ENCODE data around the gene ZNF217. TPM values are rescaled to one million over a fixed set of nuclear protein-coding genes. Genes with fewer than 3 reads are reported as not detected.

Gene ZNF217
- total and polyA plus RNA-seq, 2 donors (not counting 1 experiment from before 2014, with no cell fraction given), result 15.5 to 92.6 TPM

DNA sequence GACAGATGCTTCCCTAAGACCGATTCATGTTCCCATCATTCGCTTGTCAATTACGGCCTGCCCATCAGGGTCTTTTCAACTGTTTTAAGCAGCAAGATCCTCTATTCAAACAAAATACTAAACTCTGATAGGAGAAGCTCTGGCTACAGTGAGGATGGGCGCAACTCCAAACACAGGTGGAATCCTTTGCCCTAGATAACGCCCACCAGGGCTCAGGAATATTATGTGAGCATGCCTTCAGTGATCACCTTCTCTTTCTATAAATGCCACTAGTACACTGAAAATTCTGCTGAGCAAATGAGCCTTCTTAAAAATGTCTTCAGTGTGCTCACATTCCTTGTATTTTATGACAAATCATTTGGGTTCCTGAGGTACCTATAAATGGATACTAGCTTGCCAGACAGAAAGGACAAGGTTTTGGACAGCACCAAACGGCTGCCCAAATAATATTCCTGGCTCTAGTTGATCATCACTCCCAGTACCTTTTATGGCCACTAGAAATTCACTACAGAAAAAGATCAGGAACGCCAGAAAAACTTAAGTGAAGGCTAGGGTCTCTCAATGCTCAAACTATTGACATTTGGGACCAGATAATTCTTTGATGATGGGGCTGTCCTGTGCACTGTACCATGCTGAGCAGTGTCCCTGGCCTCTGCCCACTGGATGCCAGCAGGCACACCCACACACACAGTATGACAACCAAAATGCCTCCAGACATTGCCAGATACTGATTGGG lies 13.1 kb downstream of the ZNF217 start:
- peaks cover 17 to 66% of the 10 kb centered on the region in 2 experiments for H3K36me3 ChIP-seq (replicated peaks in 1 of 2; ENCODE audit: control extremely low read depth in 1 of 2, control insufficient read depth in 1 of 2, extremely low read depth in 1 of 2, insufficient read depth in 2 of 2, low read length in 1 of 2)
- H3K27me3 ChIP-seq (replicated peaks in 1 of 4; ENCODE audit: control extremely low read depth in 1 of 4, control insufficient read depth in 3 of 4, insufficient read depth in 4 of 4, low read length in 3 of 4), result no peaks in the 10 kb centered on the region
- H4K20me1 ChIP-seq (ENCODE audit: control insufficient read depth, insufficient read depth, low read length, poor library complexity, severe bottlenecking), result peaks cover 8% of the 10 kb centered on the region
- H3K4me3 ChIP-seq (ENCODE audit: control extremely low read depth in 1 of 5, extremely low read depth in 1 of 5, insufficient read depth in 1 of 5, low read depth in 2 of 5, low read length in 4 of 5), result peak overlapping the region in 2 of 5 experiments; percentile 29 to 45
- H3K4me2 ChIP-seq (replicated peaks; ENCODE audit: low read depth, low read length, poor library complexity, severe bottlenecking), result peak overlapping the region; percentile 65
- ATAC-seq (ENCODE audit: low read depth), result no peak
- intact Hi-C loops (cut with micrococcal nuclease), result no loop called here
- peaks cover 67 to 71% of the 10 kb centered on the region in 2 donors for H3K4me1 ChIP-seq (ENCODE audit: control insufficient read depth in 2 of 2, insufficient read depth in 2 of 2, low read length in 2 of 2)
- Mint-ChIP-seq H3K9me3 (ENCODE audit: insufficient read depth) (no peaks in the 10 kb centered on the region), H3K4me3 (peak overlapping the region; percentile 84), H3K27me3 (no peaks in the 10 kb centered on the region), H3K27ac (peak overlapping the region; percentile 93), H3K4me1 (peaks cover 66% of the 10 kb centered on the region)
- DNase-seq, result no peak
- CTCF ChIA-PET, result interaction anchor here (0.6 to 9.6 kb wide), 25 partner anchors 11 to 367 kb away, joined by 3 to 137 read pairs (median 4); partner anchors contain the start of gene ZNF217
- H3K27ac ChIP-seq (ENCODE audit: low read length in 2 of 2), result peak overlapping the region; percentile 54 to 77
- no peak overlapping the region for H2AFZ ChIP-seq (ENCODE audit: insufficient read depth, low read depth, low read length, poor library complexity, severe bottlenecking)
- H3K79me2 ChIP-seq (ENCODE audit: control insufficient read depth, insufficient read depth, low read length), result peaks cover 99% of the 10 kb centered on the region
- WGBS (ENCODE audit: insufficient coverage), result 79% methylated on average over 5 of the region's 7 CpGs
- TF ChIP-seq, protein P1, sequence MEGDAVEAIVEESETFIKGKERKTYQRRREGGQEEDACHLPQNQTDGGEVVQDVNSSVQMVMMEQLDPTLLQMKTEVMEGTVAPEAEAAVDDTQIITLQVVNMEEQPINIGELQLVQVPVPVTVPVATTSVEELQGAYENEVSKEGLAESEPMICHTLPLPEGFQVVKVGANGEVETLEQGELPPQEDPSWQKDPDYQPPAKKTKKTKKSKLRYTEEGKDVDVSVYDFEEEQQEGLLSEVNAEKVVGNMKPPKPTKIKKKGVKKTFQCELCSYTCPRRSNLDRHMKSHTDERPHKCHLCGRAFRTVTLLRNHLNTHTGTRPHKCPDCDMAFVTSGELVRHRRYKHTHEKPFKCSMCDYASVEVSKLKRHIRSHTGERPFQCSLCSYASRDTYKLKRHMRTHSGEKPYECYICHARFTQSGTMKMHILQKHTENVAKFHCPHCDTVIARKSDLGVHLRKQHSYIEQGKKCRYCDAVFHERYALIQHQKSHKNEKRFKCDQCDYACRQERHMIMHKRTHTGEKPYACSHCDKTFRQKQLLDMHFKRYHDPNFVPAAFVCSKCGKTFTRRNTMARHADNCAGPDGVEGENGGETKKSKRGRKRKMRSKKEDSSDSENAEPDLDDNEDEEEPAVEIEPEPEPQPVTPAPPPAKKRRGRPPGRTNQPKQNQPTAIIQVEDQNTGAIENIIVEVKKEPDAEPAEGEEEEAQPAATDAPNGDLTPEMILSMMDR (IDR thresholded peaks at IDR 0.05), result no peak
- no peak for TF ChIP-seq EZH2 (IDR thresholded peaks at IDR 0.05; ENCODE audit: borderline replicate concordance, insufficient read depth, low read depth, low read length, poor library complexity, severe bottlenecking)
- POLR2A ChIA-PET, result interaction anchor here (0.9 kb wide), 1 partner anchor 13 kb away, joined by 5 read pairs; the partner anchor contains the start of gene ZNF217
- H3K9me3 ChIP-seq (ENCODE audit: control extremely low read depth in 1 of 3, control insufficient read depth in 2 of 3, insufficient read depth in 1 of 3, low read length in 2 of 3), result no peaks in the 10 kb centered on the region
- H3K9ac ChIP-seq (ENCODE audit: low read length), result peak overlapping the region; percentile 51

All from B cell (primary cell).